ENCODE data around the gene CDH15.

CDH15 gene

DNA sequence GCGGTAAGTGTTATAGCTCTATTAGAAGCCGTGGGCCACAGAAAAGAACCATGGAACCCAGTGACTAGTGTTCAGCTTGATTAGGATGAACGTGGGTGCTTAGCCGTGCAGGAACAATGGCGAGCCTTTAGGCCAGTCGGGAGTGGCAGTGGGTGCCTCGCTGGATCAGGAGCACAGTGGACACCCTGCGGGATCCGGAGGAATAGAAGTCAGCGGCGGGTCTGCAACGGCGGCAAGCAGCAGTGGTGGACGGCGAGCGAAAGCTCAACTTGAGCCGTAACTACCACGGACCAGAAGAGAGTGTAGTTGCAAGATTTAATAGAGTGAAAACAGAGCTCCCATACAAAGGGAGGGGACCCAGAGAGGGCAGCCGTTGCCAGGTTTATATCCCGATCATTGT, 37.3 kb upstream of the CDH15 start:
- H3K4me1 ChIP-seq (ENCODE audit: control insufficient read depth in 1 of 2, insufficient read depth in 2 of 2, low read length in 2 of 2): no peaks in the 10 kb centered on the region
- H3K36me3 ChIP-seq (ENCODE audit: control insufficient read depth in 1 of 2, insufficient read depth in 2 of 2, low read length in 2 of 2): peaks cover 9 to 62% of the 10 kb centered on the region in 2 donors

DNA sequence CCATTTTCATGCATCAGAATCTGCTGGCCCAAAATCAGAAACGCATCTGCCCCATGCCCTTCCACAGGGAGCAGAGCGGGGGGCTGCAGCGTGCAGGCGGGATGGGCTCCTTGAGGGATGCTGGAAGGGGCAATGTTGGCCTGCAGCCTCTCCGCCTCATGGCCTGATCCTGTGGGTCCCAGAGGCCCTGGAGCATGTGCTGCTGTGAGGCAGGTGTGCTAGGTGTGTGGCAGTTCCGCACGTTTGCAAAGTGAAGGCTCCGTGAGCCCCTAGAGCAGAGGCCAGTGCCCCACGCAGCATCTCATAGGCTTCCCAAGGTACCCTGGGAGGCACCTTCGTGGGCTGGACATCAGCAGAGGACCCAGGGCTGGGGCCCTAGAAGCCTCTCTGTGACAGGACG, 36.4 kb upstream of the CDH15 start:
- peaks cover 9 to 64% of the 10 kb centered on the region in 2 donors for H3K36me3 ChIP-seq (ENCODE audit: control insufficient read depth in 1 of 2, insufficient read depth in 2 of 2, low read length in 2 of 2)
- no peaks in the 10 kb centered on the region for H3K27me3 ChIP-seq (ENCODE audit: low read depth, low read length)
- H3K9me3 ChIP-seq (ENCODE audit: control insufficient read depth in 1 of 2, low read length in 2 of 2): no peaks in the 10 kb centered on the region
- no peak overlapping the region for H3K4me3 ChIP-seq (ENCODE audit: low read depth in 1 of 2, low read length in 2 of 2)
- no peak overlapping the region for H3K27ac ChIP-seq (ENCODE audit: low read length)
- no peaks in the 10 kb centered on the region for H3K4me1 ChIP-seq (ENCODE audit: control insufficient read depth in 1 of 2, insufficient read depth in 2 of 2, low read length in 2 of 2)

More for the DNA sequence above, 37.3 kb upstream of the CDH15 start:
- H3K9me3 ChIP-seq (ENCODE audit: control insufficient read depth in 1 of 2, low read length in 2 of 2): peaks cover 0 to 2% of the 10 kb centered on the region in 2 donors
- H3K27me3 ChIP-seq (ENCODE audit: low read depth, low read length): no peaks in the 10 kb centered on the region
- no peak overlapping the region for H3K4me3 ChIP-seq (ENCODE audit: low read depth in 1 of 2, low read length in 2 of 2)
- no peak overlapping the region for H3K27ac ChIP-seq (ENCODE audit: low read length)

GRCh38 chr16:89135971-89136765, 35.4 kb upstream of the CDH15 start:
- Histone ChIP-seq H3K4me3 (ENCODE audit: low read depth in 1 of 2, low read length in 2 of 2) (no peak overlapping the region), H3K36me3 (ENCODE audit: control insufficient read depth in 1 of 2, insufficient read depth in 2 of 2, low read length in 2 of 2) (peaks cover 9 to 74% of the 10 kb centered on the region in 2 donors), H3K27me3 (ENCODE audit: low read depth, low read length) (no peaks in the 10 kb centered on the region), H3K27ac (ENCODE audit: low read length) (no peak overlapping the region), H3K9me3 (ENCODE audit: control insufficient read depth in 1 of 2, low read length in 2 of 2) (no peaks in the 10 kb centered on the region), H3K4me1 (ENCODE audit: control insufficient read depth in 1 of 2, insufficient read depth in 2 of 2, low read length in 2 of 2) (no peaks in the 10 kb centered on the region)

DNA sequence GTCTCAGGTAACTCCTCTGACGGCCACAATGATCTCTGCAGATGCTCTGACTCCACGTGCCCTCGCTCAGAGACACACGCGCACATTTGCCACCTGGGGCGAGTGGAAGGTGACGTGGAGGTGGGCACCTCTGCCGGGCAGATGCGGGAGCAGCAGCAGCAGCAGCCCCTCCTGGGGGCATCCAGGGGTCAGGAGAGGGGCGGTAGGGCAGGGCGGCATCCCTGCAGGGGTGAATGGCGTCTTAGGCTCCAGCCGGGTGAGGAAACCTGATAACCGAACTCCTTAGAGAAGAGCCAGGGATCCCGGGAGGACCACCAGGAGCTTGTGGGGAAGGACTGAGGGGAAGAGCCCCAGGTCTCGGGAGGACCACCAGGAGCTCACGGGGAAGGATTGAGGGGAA, 34.6 kb upstream of the CDH15 start:
- H3K27ac ChIP-seq (ENCODE audit: low read length): no peak overlapping the region
- H3K27me3 ChIP-seq (ENCODE audit: low read depth, low read length): no peaks in the 10 kb centered on the region
- H3K36me3 ChIP-seq (ENCODE audit: control insufficient read depth in 1 of 2, insufficient read depth in 2 of 2, low read length in 2 of 2): peaks cover 5 to 75% of the 10 kb centered on the region in 2 donors
- no peak overlapping the region for H3K4me3 ChIP-seq (ENCODE audit: low read depth in 1 of 2, low read length in 2 of 2)
- H3K9me3 ChIP-seq (ENCODE audit: control insufficient read depth in 1 of 2, low read length in 2 of 2): no peaks in the 10 kb centered on the region
- H3K4me1 ChIP-seq (ENCODE audit: control insufficient read depth in 1 of 2, insufficient read depth in 2 of 2, low read length in 2 of 2): no peaks in the 10 kb centered on the region

- Histone ChIP-seq H3K9me3 (ENCODE audit: control insufficient read depth in 1 of 2, low read length in 2 of 2) (no peaks in the 10 kb centered on the region), H3K36me3 (ENCODE audit: control insufficient read depth in 1 of 2, insufficient read depth in 2 of 2, low read length in 2 of 2) (peaks cover 10 to 65% of the 10 kb centered on the region in 2 donors)
Measured at GRCh38 chr16:89137666-89138512, 33.7 kb upstream of the CDH15 start.

GRCh38 chr16:89138513-89138795, 33.1 kb upstream of the CDH15 start:
- Histone ChIP-seq H3K9me3 (ENCODE audit: control insufficient read depth in 1 of 2, low read length in 2 of 2) (no peaks in the 10 kb centered on the region), H3K36me3 (ENCODE audit: control insufficient read depth in 1 of 2, insufficient read depth in 2 of 2, low read length in 2 of 2) (peaks cover 10 to 64% of the 10 kb centered on the region in 2 donors), H3K4me1 (ENCODE audit: control insufficient read depth in 1 of 2, insufficient read depth in 2 of 2, low read length in 2 of 2) (no peaks in the 10 kb centered on the region), H3K27me3 (ENCODE audit: low read depth, low read length) (no peaks in the 10 kb centered on the region), H3K4me3 (ENCODE audit: low read depth in 1 of 2, low read length in 2 of 2) (no peak overlapping the region), H3K27ac (ENCODE audit: low read length) (no peak overlapping the region)

More at GRCh38 chr16:89137666-89138512, 33.7 kb upstream of the CDH15 start:
- H3K27ac ChIP-seq (ENCODE audit: low read length): no peak overlapping the region
- H3K4me3 ChIP-seq (ENCODE audit: low read depth in 1 of 2, low read length in 2 of 2): no peak overlapping the region
- H3K27me3 ChIP-seq (ENCODE audit: low read depth, low read length): no peaks in the 10 kb centered on the region
- H3K4me1 ChIP-seq (ENCODE audit: control insufficient read depth in 1 of 2, insufficient read depth in 2 of 2, low read length in 2 of 2): no peaks in the 10 kb centered on the region

- Histone ChIP-seq H3K4me1 (ENCODE audit: control insufficient read depth in 1 of 2, insufficient read depth in 2 of 2, low read length in 2 of 2) (no peaks in the 10 kb centered on the region), H3K9me3 (ENCODE audit: control insufficient read depth in 1 of 2, low read length in 2 of 2) (no peaks in the 10 kb centered on the region), H3K36me3 (ENCODE audit: control insufficient read depth in 1 of 2, insufficient read depth in 2 of 2, low read length in 2 of 2) (peaks cover 13 to 63% of the 10 kb centered on the region in 2 donors), H3K4me3 (ENCODE audit: low read depth in 1 of 2, low read length in 2 of 2) (no peak overlapping the region), H3K27ac (ENCODE audit: low read length) (no peak overlapping the region), H3K27me3 (ENCODE audit: low read depth, low read length) (no peaks in the 10 kb centered on the region)
Measured at GRCh38 chr16:89138843-89139520, 32.6 kb upstream of the CDH15 start.

GRCh38 chr16:89139907-89140361, 31.6 kb upstream of the CDH15 start:
- H3K9me3 ChIP-seq (ENCODE audit: control insufficient read depth in 1 of 2, low read length in 2 of 2): no peaks in the 10 kb centered on the region
- H3K27ac ChIP-seq (ENCODE audit: low read length): no peak overlapping the region
- H3K27me3 ChIP-seq (ENCODE audit: low read depth, low read length): no peaks in the 10 kb centered on the region
- no peaks in the 10 kb centered on the region for H3K4me1 ChIP-seq (ENCODE audit: control insufficient read depth in 1 of 2, insufficient read depth in 2 of 2, low read length in 2 of 2)
- no peak overlapping the region for H3K4me3 ChIP-seq (ENCODE audit: low read depth in 1 of 2, low read length in 2 of 2)
- peaks cover 17 to 60% of the 10 kb centered on the region in 2 donors for H3K36me3 ChIP-seq (ENCODE audit: control insufficient read depth in 1 of 2, insufficient read depth in 2 of 2, low read length in 2 of 2)

DNA sequence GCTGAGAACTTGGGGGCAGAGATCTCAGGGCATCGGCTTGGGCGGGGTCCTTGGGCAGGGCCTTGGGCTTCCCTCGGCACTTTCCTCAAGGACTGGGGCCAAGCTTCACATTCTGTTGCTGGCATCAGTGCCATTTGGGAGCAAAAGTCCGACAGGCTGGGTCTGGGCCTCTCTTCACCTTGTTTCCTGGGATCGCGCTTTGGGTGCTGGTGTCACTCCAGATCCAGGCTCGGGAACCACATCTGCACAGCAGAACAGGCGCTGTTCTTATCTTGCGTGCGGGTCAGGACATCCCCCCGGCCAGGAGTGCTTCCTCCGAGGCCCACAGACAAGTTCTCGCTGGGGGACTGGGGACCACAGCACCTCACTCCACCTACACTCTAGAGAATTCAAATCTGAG, 31.1 kb upstream of the CDH15 start:
- Histone ChIP-seq H3K36me3 (ENCODE audit: control insufficient read depth in 1 of 2, insufficient read depth in 2 of 2, low read length in 2 of 2) (peaks cover 14 to 63% of the 10 kb centered on the region in 2 donors), H3K4me3 (ENCODE audit: low read depth in 1 of 2, low read length in 2 of 2) (no peak overlapping the region), H3K27me3 (ENCODE audit: low read depth, low read length) (no peaks in the 10 kb centered on the region), H3K4me1 (ENCODE audit: control insufficient read depth in 1 of 2, insufficient read depth in 2 of 2, low read length in 2 of 2) (no peaks in the 10 kb centered on the region), H3K27ac (ENCODE audit: low read length) (no peak overlapping the region), H3K9me3 (ENCODE audit: control insufficient read depth in 1 of 2, low read length in 2 of 2) (no peaks in the 10 kb centered on the region)

- Histone ChIP-seq H3K27ac (ENCODE audit: low read length) (no peak overlapping the region), H3K4me3 (ENCODE audit: low read depth in 1 of 2, low read length in 2 of 2) (no peak overlapping the region), H3K36me3 (ENCODE audit: control insufficient read depth in 1 of 2, insufficient read depth in 2 of 2, low read length in 2 of 2) (peaks cover 18 to 67% of the 10 kb centered on the region in 2 donors)
Measured at GRCh38 chr16:89140981-89141883, 30.3 kb upstream of the CDH15 start.

More at GRCh38 chr16:89140981-89141883, 30.3 kb upstream of the CDH15 start:
- Histone ChIP-seq H3K4me1 (ENCODE audit: control insufficient read depth in 1 of 2, insufficient read depth in 2 of 2, low read length in 2 of 2) (no peaks in the 10 kb centered on the region), H3K9me3 (ENCODE audit: control insufficient read depth in 1 of 2, low read length in 2 of 2) (no peaks in the 10 kb centered on the region), H3K27me3 (ENCODE audit: low read depth, low read length) (no peaks in the 10 kb centered on the region)
